Measurements from ENCODE around the gene IZUMO2.
"Not testable (repeated sequence)": the region's sequence is repeated elsewhere in the genome, so short reads cannot be mapped to it uniquely, and the experiment has no call there.

IZUMO2 gene

GRCh38 chr19:50147462-50148423 lies 15.3 kb downstream of the IZUMO2 start:
- TF ChIP-seq CTCF (IDR thresholded peaks at IDR 0.05; ENCODE audit: low read depth, low read length, missing control alignments), result peak; percentile 60
- Histone ChIP-seq H3K4me3 (ENCODE audit: low read depth, low read length) (peak overlapping the region; percentile 52), H3K27ac (no peak overlapping the region), H3K36me3 (replicated peaks) (no peaks in the 10 kb centered on the region), H3K27me3 (replicated peaks) (no peaks in the 10 kb centered on the region)
- DNase-seq, result peak; percentile 83
- in situ Hi-C loops (cut with HindIII; ENCODE audit: low pct_ligation_motif_present, low sequenced_read_pairs), result no loop called here

GRCh38 chr19:50141921-50142320 lies 21.2 kb downstream of the IZUMO2 start:
- H3K36me3 ChIP-seq (replicated peaks); H3K27me3 ChIP-seq (replicated peaks); H3K27ac ChIP-seq; DNase-seq; H3K4me3 ChIP-seq (ENCODE audit: low read depth, low read length); in situ Hi-C loops (cut with HindIII; ENCODE audit: low pct_ligation_motif_present, low sequenced_read_pairs): not testable (repeated sequence)

GRCh38 chr19:50140118-50140845 lies 22.8 kb downstream of the IZUMO2 start:
- H3K36me3 ChIP-seq (replicated peaks); DNase-seq; H3K4me3 ChIP-seq (ENCODE audit: low read depth, low read length); in situ Hi-C loops (cut with HindIII; ENCODE audit: low pct_ligation_motif_present, low sequenced_read_pairs); H3K27me3 ChIP-seq (replicated peaks); H3K27ac ChIP-seq: not testable (repeated sequence)

GRCh38 chr19:50136603-50137365 lies 26.3 kb downstream of the IZUMO2 start:
- H3K27ac ChIP-seq; H3K4me3 ChIP-seq (ENCODE audit: low read depth, low read length); H3K36me3 ChIP-seq (replicated peaks); H3K27me3 ChIP-seq (replicated peaks); in situ Hi-C loops (cut with HindIII; ENCODE audit: low pct_ligation_motif_present, low sequenced_read_pairs); DNase-seq: not testable (repeated sequence)

GRCh38 chr19:50135856-50136602 lies 27.1 kb downstream of the IZUMO2 start:
- H3K4me3 ChIP-seq (ENCODE audit: low read depth, low read length); DNase-seq; H3K27ac ChIP-seq; in situ Hi-C loops (cut with HindIII; ENCODE audit: low pct_ligation_motif_present, low sequenced_read_pairs); H3K27me3 ChIP-seq (replicated peaks); H3K36me3 ChIP-seq (replicated peaks): not testable (repeated sequence)

GRCh38 chr19:50134777-50135719 lies 28.0 kb downstream of the IZUMO2 start:
- H3K4me3 ChIP-seq (ENCODE audit: low read depth, low read length); in situ Hi-C loops (cut with HindIII; ENCODE audit: low pct_ligation_motif_present, low sequenced_read_pairs); H3K27me3 ChIP-seq (replicated peaks); H3K36me3 ChIP-seq (replicated peaks); H3K27ac ChIP-seq; DNase-seq: not testable (repeated sequence)

- in situ Hi-C loops (cut with HindIII; ENCODE audit: low pct_ligation_motif_present, low sequenced_read_pairs); H3K27me3 ChIP-seq (replicated peaks); H3K27ac ChIP-seq; H3K36me3 ChIP-seq (replicated peaks); DNase-seq; H3K4me3 ChIP-seq (ENCODE audit: low read depth, low read length): not testable (repeated sequence)
Observed at GRCh38 chr19:50133518-50134492, 29.3 kb downstream of the IZUMO2 start.

GRCh38 chr19:50104012-50104411 lies 59.1 kb downstream of the IZUMO2 start:
- H3K27me3 ChIP-seq (replicated peaks); DNase-seq; in situ Hi-C loops (cut with HindIII; ENCODE audit: low pct_ligation_motif_present, low sequenced_read_pairs): not testable (repeated sequence)

GRCh38 chr19:50103405-50103804 lies 59.7 kb downstream of the IZUMO2 start:
- H3K4me3 ChIP-seq (ENCODE audit: low read depth, low read length); H3K27ac ChIP-seq; H3K36me3 ChIP-seq (replicated peaks); in situ Hi-C loops (cut with HindIII; ENCODE audit: low pct_ligation_motif_present, low sequenced_read_pairs); H3K27me3 ChIP-seq (replicated peaks); DNase-seq: not testable (repeated sequence)

More at GRCh38 chr19:50104012-50104411, 59.1 kb downstream of the IZUMO2 start:
- H3K36me3 ChIP-seq (replicated peaks); H3K27ac ChIP-seq; H3K4me3 ChIP-seq (ENCODE audit: low read depth, low read length): not testable (repeated sequence)
